ENCODE measurements around the gene LMBRD1.

The LMBRD1 gene

DNA sequence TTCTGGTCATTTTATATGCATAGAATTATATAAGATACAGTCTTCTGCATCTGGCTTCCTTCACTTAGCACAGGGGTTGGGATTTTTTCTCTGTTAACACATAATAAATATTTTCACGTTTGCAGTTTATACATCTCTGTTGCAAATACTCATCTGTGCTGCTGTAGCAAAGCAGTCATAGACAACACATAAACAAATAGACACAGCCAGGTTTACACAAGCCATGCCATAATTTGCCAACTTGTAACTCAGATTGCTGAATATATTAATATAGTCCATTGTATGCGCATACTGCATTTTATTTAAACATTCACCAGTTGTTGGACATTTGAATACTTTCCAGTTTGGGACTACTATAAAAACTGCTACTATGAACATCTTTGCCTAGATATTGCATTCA is 35.0 kb downstream of the LMBRD1 start:
- TF ChIP-seq CTCF (IDR thresholded peaks at IDR 0.05; ENCODE audit: insufficient read depth, low read length, poor library complexity, severe bottlenecking) = no peak
- no peaks in the 10 kb centered on the region for H3K27me3 ChIP-seq (replicated peaks; ENCODE audit: control insufficient read depth, insufficient read depth, low read length)
- H3K4me3 ChIP-seq (replicated peaks; ENCODE audit: low read depth, low read length) = no peak overlapping the region
- DNase-seq (ENCODE audit: extremely low read depth, insufficient read length) = no peak
- no peaks in the 10 kb centered on the region; the same call in 1 of the 2 replicates for H3K36me3 ChIP-seq (ENCODE audit: control insufficient read depth, insufficient read depth, low read length)

GRCh38 chr6:69758214-69758613 is 38.6 kb downstream of the LMBRD1 start:
- H3K27me3 ChIP-seq (replicated peaks; ENCODE audit: control insufficient read depth, insufficient read depth, low read length) = no peaks in the 10 kb centered on the region
- no peaks in the 10 kb centered on the region; the same call in 1 of the 2 replicates for H3K36me3 ChIP-seq (ENCODE audit: control insufficient read depth, insufficient read depth, low read length)
- no peak overlapping the region for H3K4me3 ChIP-seq (replicated peaks; ENCODE audit: low read depth, low read length)
- no peak for DNase-seq (ENCODE audit: extremely low read depth, insufficient read length)
- no peak for TF ChIP-seq CTCF (IDR thresholded peaks at IDR 0.05; ENCODE audit: insufficient read depth, low read length, poor library complexity, severe bottlenecking)

DNA sequence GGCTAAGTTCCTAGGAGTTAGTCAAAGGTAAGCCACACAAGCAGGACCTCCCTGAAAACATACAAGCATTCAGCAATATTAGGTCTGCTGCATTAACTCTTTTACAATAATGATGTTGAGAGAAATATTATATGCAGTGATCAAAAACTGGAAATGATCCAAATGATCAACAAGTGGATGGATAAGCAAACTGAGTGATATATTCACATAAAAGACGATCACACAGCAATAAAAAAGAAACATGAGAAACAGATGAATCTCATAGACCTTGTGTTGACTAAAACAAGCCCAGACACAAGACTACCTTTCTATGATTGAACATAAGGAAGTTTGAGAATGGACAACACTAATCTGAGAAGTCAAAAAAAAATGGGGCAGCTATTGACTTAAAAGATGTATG is 39.9 kb downstream of the LMBRD1 start:
- Histone ChIP-seq H3K36me3 (ENCODE audit: control insufficient read depth, insufficient read depth, low read length) (no peaks in the 10 kb centered on the region; the same call in 1 of the 2 replicates), H3K27me3 (replicated peaks; ENCODE audit: control insufficient read depth, insufficient read depth, low read length) (no peaks in the 10 kb centered on the region), H3K4me3 (replicated peaks; ENCODE audit: low read depth, low read length) (no peak overlapping the region)
- DNase-seq (ENCODE audit: extremely low read depth, insufficient read length) = no peak
- no peak for TF ChIP-seq CTCF (IDR thresholded peaks at IDR 0.05; ENCODE audit: insufficient read depth, low read length, poor library complexity, severe bottlenecking)

- no peak overlapping the region for H3K4me3 ChIP-seq (replicated peaks; ENCODE audit: low read depth, low read length)
- H3K27me3 ChIP-seq (replicated peaks; ENCODE audit: control insufficient read depth, insufficient read depth, low read length) = no peaks in the 10 kb centered on the region
- no peak for TF ChIP-seq CTCF (IDR thresholded peaks at IDR 0.05; ENCODE audit: insufficient read depth, low read length, poor library complexity, severe bottlenecking)
- H3K36me3 ChIP-seq (ENCODE audit: control insufficient read depth, insufficient read depth, low read length) = no peaks in the 10 kb centered on the region; the same call in 1 of the 2 replicates
- no peak for DNase-seq (ENCODE audit: extremely low read depth, insufficient read length)
Measured at GRCh38 chr6:69756366-69756765, 40.4 kb downstream of the LMBRD1 start.

GRCh38 chr6:69735027-69735426 is 61.8 kb downstream of the LMBRD1 start:
- Histone ChIP-seq H3K4me3 (replicated peaks; ENCODE audit: low read depth, low read length) (no peak overlapping the region), H3K27me3 (replicated peaks; ENCODE audit: control insufficient read depth, insufficient read depth, low read length) (no peaks in the 10 kb centered on the region), H3K36me3 (ENCODE audit: control insufficient read depth, insufficient read depth, low read length) (no peaks in the 10 kb centered on the region; the same call in none of the 2 replicates)
- DNase-seq (ENCODE audit: extremely low read depth, insufficient read length) = no peak
- TF ChIP-seq CTCF (IDR thresholded peaks at IDR 0.05; ENCODE audit: insufficient read depth, low read length, poor library complexity, severe bottlenecking) = no peak

DNA sequence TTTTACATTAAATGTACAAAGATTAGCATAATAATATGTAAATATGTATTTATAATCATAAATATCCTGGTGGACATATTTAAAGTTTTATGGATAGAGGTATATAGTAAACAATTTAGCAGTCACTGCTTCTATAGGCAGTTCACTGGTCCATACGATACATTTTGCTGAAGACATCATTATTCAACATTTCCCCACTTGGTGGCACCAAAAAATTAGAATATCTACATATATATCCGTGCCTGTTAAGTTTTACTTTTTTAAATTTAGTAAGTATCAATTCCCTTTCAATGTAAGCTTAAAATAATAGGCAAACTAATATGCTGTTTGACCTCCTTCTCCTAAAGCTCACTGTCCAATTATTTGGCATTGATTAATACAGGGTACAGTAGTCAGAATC is 64.2 kb downstream of the LMBRD1 start:
- TF ChIP-seq CTCF (IDR thresholded peaks at IDR 0.05; ENCODE audit: insufficient read depth, low read length, poor library complexity, severe bottlenecking) = peak; percentile 19
- Histone ChIP-seq H3K27me3 (replicated peaks; ENCODE audit: control insufficient read depth, insufficient read depth, low read length) (no peaks in the 10 kb centered on the region), H3K36me3 (ENCODE audit: control insufficient read depth, insufficient read depth, low read length) (no peaks in the 10 kb centered on the region; the same call in none of the 2 replicates), H3K4me3 (replicated peaks; ENCODE audit: low read depth, low read length) (no peak overlapping the region)
- DNase-seq (ENCODE audit: extremely low read depth, insufficient read length) = no peak
